Smooth muscle cell (in vitro differentiated cells): ENCODE data around the gene NBAS. TPM values are rescaled to one million over a fixed set of nuclear protein-coding genes. Genes with fewer than 3 reads are reported as not detected.
"Not testable (repeated sequence)": the region's sequence is repeated elsewhere in the genome, so short reads cannot be mapped to it uniquely, and the experiment has no call there.

Experiments used
- DNase-seq: peaks from one replicate; lab custom pipeline; 2025; ENCODE audit not compliant: unreplicated experiment; lab: John Stamatoyannopoulos, UW
- H2AFZ ChIP-seq: fragments of 200-600 bp; sonication (generic); 2 replicates; pipeline ENCODE4 v1.6.0; 2016; ENCODE audit warnings: antibody characterized with exemption, low read depth, mild to moderate bottlenecking
- H3F3A ChIP-seq: fragments of 200-600 bp; sonication (generic); 2 replicates; pipeline ENCODE4 v1.6.0; 2017; ENCODE audit warnings: antibody characterized with exemption, low read depth
- H3K27ac ChIP-seq: fragments of 200-600 bp; sonication (generic); 2 replicates; pipeline ENCODE4 v1.5.1; 2016; ENCODE audit warnings: low read depth, mild to moderate bottlenecking
- H3K27me3 ChIP-seq: fragments of 200-600 bp; sonication (generic); 2 replicates; pipeline ENCODE4 v1.6.1; 2016; ENCODE audit warnings: low read depth, mild to moderate bottlenecking
- H3K36me3 ChIP-seq: fragments of 200-600 bp; sonication (generic); 2 replicates; pipeline ENCODE4 v1.5.1; 2016; ENCODE audit warnings: low read depth
- H3K4me1 ChIP-seq: fragments of 200-600 bp; sonication (generic); 2 replicates; pipeline ENCODE4 v1.5.1; 2016; ENCODE audit warnings: low read depth
- H3K4me2 ChIP-seq: fragments of 200-600 bp; sonication (generic); 2 replicates; pipeline ENCODE4 v1.6.0; 2016; ENCODE audit warnings: mild to moderate bottlenecking
- H3K4me3 ChIP-seq: fragments of 200-600 bp; sonication (generic); 2 replicates; pipeline ENCODE4 v1.5.1; 2016; ENCODE audit warnings: mild to moderate bottlenecking
- H3K79me2 ChIP-seq: fragments of 200-600 bp; sonication (generic); 2 replicates; pipeline ENCODE4 v1.6.0; 2016; ENCODE audit warnings: low read depth, mild to moderate bottlenecking
- H3K9ac ChIP-seq: fragments of 200-600 bp; sonication (generic); 2 replicates; pipeline ENCODE4 v1.6.0; 2016; ENCODE audit warnings: low read depth
- H3K9me3 ChIP-seq: fragments of 200-600 bp; sonication (generic); replicated peaks from 2 replicates; pipeline ENCODE4 v1.5.1; 2016; ENCODE audit warnings: low read depth
- H4K20me1 ChIP-seq: fragments of 200-600 bp; sonication (generic); 2 replicates; pipeline ENCODE4 v1.6.0; 2016; ENCODE audit warnings: low read depth
- WGBS: methylation state at CpG from one replicate; pipeline ENCODE4 v1.1.7; 2016; ENCODE audit warnings: low lambda C conversion rate; 5-methylcytosine and 5-hydroxymethylcytosine counted together
- polyA plus RNA-seq: library from polyadenylated mRNA; unstranded; fragments of >200 nt; fragmentation: Nextera tagmentation; extraction: Ambion mirVana; gene quantifications from 2 replicates; pipeline ENCODE4 v1.2.1, GENCODE V29; 2016
- total RNA-seq: library from RNA; depleted of rRNA; stranded (reverse); fragments of >200 nt; gene quantifications from 2 replicates; pipeline ENCODE4 v1.2.3, GENCODE V29; 2014
- TF ChIP-seq, protein P1 (sequence below): fragments of 200-600 bp; sonication (generic); IDR thresholded peaks from 2 replicates; pipeline ENCODE4 v1.5.1; 2017; ENCODE audit warnings: borderline replicate concordance, mild to moderate bottlenecking, antibody characterized with exemption; ENCODE audit not compliant: insufficient read depth, poor library complexity, severe bottlenecking

NBAS gene
- total and polyA plus RNA-seq, 2 experiments from 2014 or later = 31.2 to 51.1 TPM

DNA sequence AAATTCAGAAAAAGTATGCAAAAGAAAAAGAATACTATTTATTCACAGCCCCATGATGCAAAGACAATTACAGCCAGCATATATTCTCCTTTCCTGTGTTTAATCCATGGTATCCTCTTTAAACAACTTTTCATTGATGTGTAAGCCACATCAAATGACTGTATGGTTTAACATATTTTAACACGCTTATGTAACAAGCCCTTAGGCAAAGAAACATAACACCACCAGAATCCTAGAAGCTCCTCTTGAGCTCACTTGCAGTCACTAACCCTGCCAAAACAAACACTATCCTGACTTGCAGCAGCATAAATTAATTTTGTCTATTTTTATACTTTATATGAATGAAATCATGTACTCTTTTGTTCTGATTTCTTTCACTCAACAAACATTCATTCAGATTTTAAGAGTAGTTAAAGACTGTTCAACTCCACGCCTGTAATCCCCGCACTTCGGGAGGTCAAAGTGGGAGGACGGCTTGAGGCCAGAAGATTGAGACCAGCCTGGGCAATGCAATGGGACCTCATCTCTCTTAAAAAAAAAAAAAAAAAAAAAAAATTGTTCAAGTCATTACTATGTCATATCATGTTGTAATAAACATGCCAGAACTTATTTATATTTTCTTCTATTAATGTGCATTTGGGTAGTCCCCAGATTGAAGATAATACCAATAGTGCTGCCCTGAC lies 226.3 kb downstream of the NBAS start:
- Histone ChIP-seq H3K4me1 (peaks cover 6% of the 10 kb centered on the region), H3K27me3 (no peaks in the 10 kb centered on the region), H3K27ac (no peak overlapping the region), H3F3A (no peaks in the 10 kb centered on the region), H3K36me3 (no peaks in the 10 kb centered on the region), H3K9ac (no peak overlapping the region), H2AFZ (no peak overlapping the region), H4K20me1 (peaks cover 8% of the 10 kb centered on the region), H3K4me3 (no peak overlapping the region), H3K79me2 (no peaks in the 10 kb centered on the region), H3K4me2 (no peak overlapping the region), H3K9me3 (no peaks in the 10 kb centered on the region)
- 91% methylated on average over 5 of the region's 5 CpGs for WGBS
- TF ChIP-seq, protein P1, sequence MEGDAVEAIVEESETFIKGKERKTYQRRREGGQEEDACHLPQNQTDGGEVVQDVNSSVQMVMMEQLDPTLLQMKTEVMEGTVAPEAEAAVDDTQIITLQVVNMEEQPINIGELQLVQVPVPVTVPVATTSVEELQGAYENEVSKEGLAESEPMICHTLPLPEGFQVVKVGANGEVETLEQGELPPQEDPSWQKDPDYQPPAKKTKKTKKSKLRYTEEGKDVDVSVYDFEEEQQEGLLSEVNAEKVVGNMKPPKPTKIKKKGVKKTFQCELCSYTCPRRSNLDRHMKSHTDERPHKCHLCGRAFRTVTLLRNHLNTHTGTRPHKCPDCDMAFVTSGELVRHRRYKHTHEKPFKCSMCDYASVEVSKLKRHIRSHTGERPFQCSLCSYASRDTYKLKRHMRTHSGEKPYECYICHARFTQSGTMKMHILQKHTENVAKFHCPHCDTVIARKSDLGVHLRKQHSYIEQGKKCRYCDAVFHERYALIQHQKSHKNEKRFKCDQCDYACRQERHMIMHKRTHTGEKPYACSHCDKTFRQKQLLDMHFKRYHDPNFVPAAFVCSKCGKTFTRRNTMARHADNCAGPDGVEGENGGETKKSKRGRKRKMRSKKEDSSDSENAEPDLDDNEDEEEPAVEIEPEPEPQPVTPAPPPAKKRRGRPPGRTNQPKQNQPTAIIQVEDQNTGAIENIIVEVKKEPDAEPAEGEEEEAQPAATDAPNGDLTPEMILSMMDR = no peak
- no peak for DNase-seq

DNA sequence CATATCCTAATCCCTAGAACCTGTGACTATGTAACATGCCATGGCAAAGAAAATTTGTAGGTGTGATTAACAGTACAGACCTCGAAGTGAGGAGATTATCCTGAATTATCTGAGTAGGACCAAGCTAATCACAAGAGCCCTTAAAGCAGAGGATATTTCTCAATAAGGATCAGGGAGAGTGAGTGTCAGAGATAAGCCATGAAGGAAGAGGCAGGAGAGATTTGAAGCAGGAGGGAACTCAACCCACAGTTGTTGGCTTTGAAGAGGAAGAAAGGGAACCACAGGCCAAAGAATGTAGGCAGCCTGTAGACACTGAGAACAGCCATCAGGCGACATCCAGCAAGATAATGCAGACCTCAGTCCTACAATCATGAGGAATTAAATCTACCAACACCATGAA lies 229.3 kb downstream of the NBAS start:
- H3K4me3 ChIP-seq = no peak overlapping the region
- no peaks in the 10 kb centered on the region for H3K79me2 ChIP-seq
- H3K9ac ChIP-seq = no peak overlapping the region
- WGBS = 49% methylated on average over 2 of the region's 2 CpGs
- TF ChIP-seq, protein P1 = no peak
- H3K27ac ChIP-seq = no peak overlapping the region
- H3F3A ChIP-seq = no peaks in the 10 kb centered on the region
- no peaks in the 10 kb centered on the region for H3K36me3 ChIP-seq
- peaks cover 6% of the 10 kb centered on the region for H3K4me1 ChIP-seq
- no peaks in the 10 kb centered on the region for H3K27me3 ChIP-seq
- peaks cover 8% of the 10 kb centered on the region for H4K20me1 ChIP-seq
- H3K4me2 ChIP-seq = no peak overlapping the region
- DNase-seq = no peak
- H3K9me3 ChIP-seq = no peaks in the 10 kb centered on the region
- H2AFZ ChIP-seq = no peak overlapping the region

DNA sequence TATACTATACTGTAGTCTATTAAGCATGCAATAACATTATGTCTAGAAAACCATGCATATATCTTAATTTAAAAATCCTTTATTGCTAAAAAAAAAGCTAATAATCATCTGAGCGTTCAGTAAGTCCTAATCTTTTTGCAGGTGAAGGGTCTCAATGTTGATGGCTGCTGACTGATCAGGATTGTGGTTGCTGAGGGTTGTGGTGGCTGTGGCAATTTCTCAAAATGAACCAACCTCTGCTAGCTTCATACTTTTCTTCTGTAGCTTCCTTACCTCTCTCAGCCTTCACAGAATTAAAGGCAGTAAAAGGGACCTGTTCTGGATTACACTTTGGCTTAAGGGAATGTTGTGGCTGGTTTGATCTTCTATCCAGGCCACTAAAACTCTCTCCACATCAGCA lies 235.8 kb downstream of the NBAS start:
- Histone ChIP-seq H3K4me1 (no peaks in the 10 kb centered on the region), H3K4me2 (no peak overlapping the region), H2AFZ (no peak overlapping the region), H3K36me3 (peaks cover 10% of the 10 kb centered on the region), H3K27me3 (no peaks in the 10 kb centered on the region), H3K79me2 (no peaks in the 10 kb centered on the region), H3K27ac (no peak overlapping the region), H4K20me1 (no peaks in the 10 kb centered on the region), H3F3A (no peaks in the 10 kb centered on the region), H3K9ac (no peak overlapping the region), H3K9me3 (no peaks in the 10 kb centered on the region), H3K4me3 (no peak overlapping the region)
- WGBS = 83% methylated on average over 1 of the region's 1 CpG
- DNase-seq = no peak
- TF ChIP-seq, protein P1 = no peak

DNA sequence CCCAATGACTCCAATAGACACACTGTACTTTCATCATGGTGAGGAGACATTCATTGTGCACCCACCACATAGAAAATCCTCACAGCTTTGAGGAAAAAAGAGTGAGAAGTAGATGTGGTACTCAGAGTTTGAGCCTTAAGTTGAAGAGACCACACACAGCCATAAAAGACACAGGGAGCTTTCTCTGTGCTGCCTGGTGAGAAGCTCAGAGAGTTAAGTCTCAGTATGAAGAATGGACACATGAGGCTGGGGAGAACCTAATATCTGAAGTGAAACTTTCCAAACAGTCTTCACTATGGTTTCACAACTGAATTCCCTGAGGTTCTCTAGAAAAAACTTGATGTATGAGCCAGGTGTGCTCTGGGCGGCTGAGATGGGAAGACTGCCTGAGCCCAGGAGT lies 237.9 kb downstream of the NBAS start:
- WGBS = 93% methylated on average over 1 of the region's 1 CpG
- H3K4me3 ChIP-seq = no peak overlapping the region

DNA sequence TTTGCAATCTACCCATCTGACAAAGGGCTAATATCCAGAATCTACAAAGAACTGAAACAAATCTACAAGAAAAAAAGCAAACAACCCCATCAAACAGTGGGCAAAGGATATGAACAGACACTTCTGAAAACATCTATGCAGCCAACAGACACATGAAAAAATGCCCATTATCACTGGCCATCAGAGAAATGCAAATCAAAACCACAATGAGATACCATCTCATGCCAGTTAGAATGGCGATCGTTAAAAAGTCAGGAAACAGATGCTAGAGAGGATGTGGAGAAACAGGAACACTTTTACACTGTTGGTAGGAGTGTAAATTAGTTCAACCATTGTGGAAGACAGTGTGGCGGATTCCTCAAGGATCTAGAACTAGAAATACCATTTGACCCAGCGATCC lies 239.7 kb downstream of the NBAS start:
- not testable (repeated sequence) for H3K4me2 ChIP-seq, H3K9ac ChIP-seq, H3K4me1 ChIP-seq, H3K4me3 ChIP-seq, H3K27ac ChIP-seq, DNase-seq, H3K36me3 ChIP-seq, H3K79me2 ChIP-seq, H3F3A ChIP-seq, H3K27me3 ChIP-seq, H3K9me3 ChIP-seq, H4K20me1 ChIP-seq, H2AFZ ChIP-seq
- 97% methylated on average over 4 of the region's 4 CpGs for WGBS

More for the DNA sequence above, 237.9 kb downstream of the NBAS start:
- TF ChIP-seq, protein P1 = no peak
- no peaks in the 10 kb centered on the region for H3K4me1 ChIP-seq
- peaks cover 10% of the 10 kb centered on the region for H3K36me3 ChIP-seq
- no peak overlapping the region for H2AFZ ChIP-seq
- H3K4me2 ChIP-seq = no peak overlapping the region
- no peaks in the 10 kb centered on the region for H3K9me3 ChIP-seq
- H4K20me1 ChIP-seq = no peaks in the 10 kb centered on the region
- H3K79me2 ChIP-seq = no peaks in the 10 kb centered on the region
- H3K9ac ChIP-seq = no peak overlapping the region
- H3F3A ChIP-seq = no peaks in the 10 kb centered on the region
- H3K27ac ChIP-seq = no peak overlapping the region
- H3K27me3 ChIP-seq = no peaks in the 10 kb centered on the region
- DNase-seq = no peak
